Measurements from ENCODE around the gene GRM8.
"Not testable (repeated sequence)": the region's sequence is repeated elsewhere in the genome, so short reads cannot be mapped to it uniquely, and the experiment has no call there.

GRCh38 chr7:126881908-126882307 is 370.8 kb downstream of the GRM8 start:
- TF ChIP-seq, protein P1, sequence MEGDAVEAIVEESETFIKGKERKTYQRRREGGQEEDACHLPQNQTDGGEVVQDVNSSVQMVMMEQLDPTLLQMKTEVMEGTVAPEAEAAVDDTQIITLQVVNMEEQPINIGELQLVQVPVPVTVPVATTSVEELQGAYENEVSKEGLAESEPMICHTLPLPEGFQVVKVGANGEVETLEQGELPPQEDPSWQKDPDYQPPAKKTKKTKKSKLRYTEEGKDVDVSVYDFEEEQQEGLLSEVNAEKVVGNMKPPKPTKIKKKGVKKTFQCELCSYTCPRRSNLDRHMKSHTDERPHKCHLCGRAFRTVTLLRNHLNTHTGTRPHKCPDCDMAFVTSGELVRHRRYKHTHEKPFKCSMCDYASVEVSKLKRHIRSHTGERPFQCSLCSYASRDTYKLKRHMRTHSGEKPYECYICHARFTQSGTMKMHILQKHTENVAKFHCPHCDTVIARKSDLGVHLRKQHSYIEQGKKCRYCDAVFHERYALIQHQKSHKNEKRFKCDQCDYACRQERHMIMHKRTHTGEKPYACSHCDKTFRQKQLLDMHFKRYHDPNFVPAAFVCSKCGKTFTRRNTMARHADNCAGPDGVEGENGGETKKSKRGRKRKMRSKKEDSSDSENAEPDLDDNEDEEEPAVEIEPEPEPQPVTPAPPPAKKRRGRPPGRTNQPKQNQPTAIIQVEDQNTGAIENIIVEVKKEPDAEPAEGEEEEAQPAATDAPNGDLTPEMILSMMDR (IDR thresholded peaks at IDR 0.05): not testable (repeated sequence)
- TF ChIP-seq POLR2AphosphoS5 (IDR thresholded peaks at IDR 0.05; ENCODE audit: low read depth, low read length); REST (IDR thresholded peaks at IDR 0.05; ENCODE audit: insufficient read depth in 1 of 2, low read depth in 2 of 2, low read length in 1 of 2); SIN3A (IDR thresholded peaks at IDR 0.05; ENCODE audit: borderline replicate concordance, insufficient read depth, low read depth, low read length); TCF7L2 (IDR thresholded peaks at IDR 0.05; ENCODE audit: low read depth, low read length): not testable (repeated sequence)
